Loucy (cell line): ENCODE data around the gene DLG2.

ENCODE experiments used
- H2AFZ ChIP-seq: fragments of 200-600 bp; sonication (generic); 2 replicates; pipeline ENCODE4 v1.6.0; 2016; ENCODE audit warnings: antibody characterized with exemption, mild to moderate bottlenecking, low read length, moderate library complexity
- H3F3A ChIP-seq: fragments of 200-600 bp; 2 replicates; pipeline ENCODE4 v1.6.0; 2016; ENCODE audit warnings: antibody characterized with exemption, low read depth, mild to moderate bottlenecking
- H3K27me3 ChIP-seq: fragments of 200-600 bp; sonication (generic); 2 replicates; pipeline ENCODE4 v1.6.1; 2014; ENCODE audit warnings: low read length, mild to moderate bottlenecking; ENCODE audit not compliant: insufficient read depth, poor library complexity, severe bottlenecking
- H3K36me3 ChIP-seq: fragments of 200-600 bp; sonication (generic); 2 replicates; pipeline ENCODE4 v1.6.1; 2016; ENCODE audit warnings: low read length; ENCODE audit not compliant: insufficient read depth
- H3K4me1 ChIP-seq: fragments of 200-600 bp; sonication (generic); 2 replicates; pipeline ENCODE4 v1.5.1; 2014; ENCODE audit warnings: low read length, mild to moderate bottlenecking; ENCODE audit not compliant: insufficient read depth, poor library complexity, severe bottlenecking
- H3K4me2 ChIP-seq: fragments of 200-600 bp; sonication (generic); 2 replicates; pipeline ENCODE4 v1.6.0; 2014; ENCODE audit warnings: antibody characterized with exemption, low read length, low read depth, mild to moderate bottlenecking; ENCODE audit not compliant: poor library complexity, severe bottlenecking
- H3K4me3 ChIP-seq: fragments of 200-600 bp; sonication (generic); 2 replicates; pipeline ENCODE4 v1.5.1; 2014; ENCODE audit warnings: low read length, mild to moderate bottlenecking, mixed read lengths; ENCODE audit not compliant: poor library complexity, severe bottlenecking
- H3K79me2 ChIP-seq: fragments of 200-600 bp; sonication (generic); 2 replicates; pipeline ENCODE4 v1.6.1; 2014; ENCODE audit warnings: low read length; ENCODE audit not compliant: insufficient read depth
- H3K9ac ChIP-seq: fragments of 200-600 bp; sonication (generic); 2 replicates; pipeline ENCODE4 v1.6.0; 2014; ENCODE audit warnings: mild to moderate bottlenecking, low read depth, low read length, moderate library complexity; ENCODE audit not compliant: poor library complexity, severe bottlenecking
- H3K9me2 ChIP-seq: fragments of 200-600 bp; sonication (generic); replicated peaks from 2 replicates; pipeline ENCODE4 v1.6.1; 2016; ENCODE audit warnings: low read depth, low read length, mixed read lengths
- H3K9me3 ChIP-seq: fragments of 200-600 bp; sonication (generic); 2 replicates; pipeline ENCODE4 v1.6.1; 2014; ENCODE audit warnings: mild to moderate bottlenecking, antibody characterized with exemption, low read length, low read depth; ENCODE audit not compliant: insufficient read depth
- H4K20me1 ChIP-seq: fragments of 200-600 bp; sonication (generic); 2 replicates; pipeline ENCODE4 v1.6.0; 2014; ENCODE audit warnings: antibody characterized with exemption, low read length, mild to moderate bottlenecking; ENCODE audit not compliant: insufficient read depth, poor library complexity, severe bottlenecking
- CTCF ChIP-seq: fragments of 200-600 bp; sonication (generic); conservative IDR thresholded peaks from 2 replicates; pipeline ENCODE4 v1.5.1; 2014; ENCODE audit warnings: mild to moderate bottlenecking, antibody characterized with exemption, low read length
- EZH2phosphoT487 ChIP-seq: fragments of 200-600 bp; IDR thresholded peaks from 2 replicates; pipeline ENCODE4 v1.6.1; 2018; ENCODE audit warnings: antibody characterized with exemption, mild to moderate bottlenecking, moderate library complexity, borderline replicate concordance

Gene DLG2

GRCh38 chr11:84188521-84188920 lies 1438.6 kb downstream of the DLG2 start:
- Histone ChIP-seq H3F3A (no peaks in the 10 kb centered on the region), H3K4me1 (no peaks in the 10 kb centered on the region), H3K9me3 (no peaks in the 10 kb centered on the region), H3K27me3 (no peaks in the 10 kb centered on the region), H4K20me1 (no peaks in the 10 kb centered on the region), H3K4me3 (no peak overlapping the region), H3K4me2 (no peak overlapping the region), H3K9me2 (no peaks in the 10 kb centered on the region), H3K36me3 (no peaks in the 10 kb centered on the region), H3K79me2 (no peaks in the 10 kb centered on the region), H2AFZ (no peak overlapping the region), H3K9ac (no peak overlapping the region)
- TF ChIP-seq EZH2phosphoT487 (no peak), CTCF (no peak)

- Histone ChIP-seq H3K4me3 (no peak overlapping the region), H3K9me2 (no peaks in the 10 kb centered on the region), H3K9ac (no peak overlapping the region), H3K79me2 (no peaks in the 10 kb centered on the region), H3K27me3 (no peaks in the 10 kb centered on the region), H3K9me3 (no peaks in the 10 kb centered on the region), H2AFZ (no peak overlapping the region), H3F3A (no peaks in the 10 kb centered on the region), H3K4me2 (no peak overlapping the region), H3K4me1 (no peaks in the 10 kb centered on the region), H3K36me3 (no peaks in the 10 kb centered on the region), H4K20me1 (no peaks in the 10 kb centered on the region)
- TF ChIP-seq EZH2phosphoT487 (no peak), CTCF (no peak)
These were observed 1454.1 kb downstream of the DLG2 start for GRCh38 chr11:84173078-84173477.

- Histone ChIP-seq H3F3A (no peaks in the 10 kb centered on the region), H3K9me3 (no peaks in the 10 kb centered on the region), H3K79me2 (no peaks in the 10 kb centered on the region), H4K20me1 (no peaks in the 10 kb centered on the region), H2AFZ (no peak overlapping the region), H3K4me2 (no peak overlapping the region), H3K9me2 (no peaks in the 10 kb centered on the region), H3K9ac (no peak overlapping the region), H3K4me3 (no peak overlapping the region), H3K27me3 (no peaks in the 10 kb centered on the region), H3K36me3 (no peaks in the 10 kb centered on the region), H3K4me1 (no peaks in the 10 kb centered on the region)
- TF ChIP-seq CTCF (no peak), EZH2phosphoT487 (no peak)
These were observed 1462.0 kb downstream of the DLG2 start for GRCh38 chr11:84165139-84165538.
